ENCODE measurements around the gene CCDC154.
"Not testable (repeated sequence)": the region's sequence is repeated elsewhere in the genome, so short reads cannot be mapped to it uniquely, and the experiment has no call there.

The CCDC154 gene

DNA sequence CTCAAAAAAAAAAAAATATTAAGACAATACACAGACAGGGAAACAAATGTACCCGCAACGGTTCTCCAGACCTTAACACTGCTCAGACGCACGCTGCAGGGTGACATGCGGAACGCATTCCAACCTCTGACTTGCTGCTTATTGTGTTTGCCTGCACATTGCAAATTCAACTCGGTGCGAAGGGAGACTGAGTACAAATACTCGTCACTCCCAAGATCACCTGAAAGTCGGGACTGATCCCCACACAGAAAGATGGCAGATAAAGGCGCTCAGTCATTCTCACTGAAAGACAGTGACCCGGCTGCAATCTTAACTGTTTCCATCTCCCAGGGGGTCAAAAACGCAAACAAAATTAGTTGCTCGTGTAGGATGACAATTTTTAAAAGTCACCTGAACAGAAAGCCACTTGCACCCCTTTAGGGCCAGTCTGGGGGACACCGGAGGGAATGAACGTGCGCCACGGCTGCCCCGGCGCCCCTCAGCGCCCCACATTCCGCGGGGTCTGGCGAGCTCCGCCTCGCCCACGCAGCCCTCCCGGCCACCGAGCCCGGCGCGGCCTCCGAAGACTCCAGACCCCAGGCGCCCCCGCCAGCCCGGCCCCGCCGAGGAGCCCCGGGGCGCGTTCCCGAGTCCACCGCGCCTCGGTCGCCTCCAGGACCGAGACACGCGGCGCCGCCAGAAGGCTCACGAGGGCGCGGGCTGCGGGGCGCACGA, 29.9 kb upstream of the CCDC154 start:
- no peak for DNase-seq

DNA sequence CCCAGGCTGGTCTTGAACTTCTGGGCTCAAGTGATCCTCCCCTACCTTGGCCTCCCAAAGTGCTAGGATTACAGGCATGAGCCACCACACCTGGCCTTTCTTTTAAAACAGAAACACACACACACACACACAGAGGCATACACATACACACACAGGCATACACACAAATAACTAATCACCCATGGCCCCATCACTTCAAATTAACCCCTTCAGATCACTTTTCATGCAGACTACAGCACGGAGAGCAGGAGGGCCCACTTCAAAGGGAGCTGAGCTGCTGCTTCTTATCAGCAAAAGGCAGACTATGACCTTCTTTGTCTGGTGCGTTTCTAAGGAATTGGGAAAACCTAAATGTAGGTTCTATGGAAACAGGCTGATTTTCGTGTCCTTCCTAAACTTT, 28.6 kb upstream of the CCDC154 start:
- DNase-seq: no peak

- no peak for DNase-seq
These were observed 27.3 kb upstream of the CCDC154 start for GRCh38 chr16:1471569-1472194.

GRCh38 chr16:1470481-1471251, 26.3 kb upstream of the CCDC154 start:
- DNase-seq: no peak

GRCh38 chr16:1469693-1470201, 25.4 kb upstream of the CCDC154 start:
- no peak for DNase-seq

DNA sequence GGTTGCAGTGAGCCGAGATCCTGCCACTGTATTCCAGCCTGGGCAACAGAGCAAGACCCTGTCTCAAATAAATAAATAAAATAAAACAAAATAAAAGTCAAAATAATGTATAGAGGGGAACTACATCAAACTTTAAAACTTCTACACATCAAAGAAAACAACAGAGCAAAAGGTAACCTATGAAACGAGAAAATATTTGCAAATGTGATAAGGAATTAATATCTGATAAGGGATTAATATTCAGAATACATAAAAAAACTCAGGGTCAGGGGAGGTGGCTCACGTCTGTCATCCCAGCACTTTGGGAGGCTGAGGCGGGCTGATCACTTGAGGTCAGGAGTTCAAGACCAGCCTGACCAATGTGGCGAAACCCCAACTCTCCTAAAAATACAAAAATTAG, 24.8 kb upstream of the CCDC154 start:
- not testable (repeated sequence) for DNase-seq

DNA sequence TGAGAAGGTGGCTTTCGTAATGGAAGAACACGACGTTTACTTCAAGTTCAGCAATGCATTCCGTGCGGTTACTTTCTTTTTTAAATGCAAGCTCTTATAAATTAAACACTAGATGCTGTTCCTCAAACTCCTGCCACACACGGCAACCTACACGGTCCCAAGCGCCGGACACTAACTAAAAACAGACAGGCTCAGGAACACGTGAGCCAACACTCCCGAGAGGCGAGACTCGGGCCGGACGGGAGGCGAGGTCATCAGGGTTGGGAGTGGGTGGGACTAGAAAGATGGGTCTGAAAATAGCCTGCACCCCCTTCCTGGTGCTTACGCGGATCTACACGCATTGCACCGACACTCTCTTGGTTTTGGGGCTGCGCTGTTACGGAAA, 24.1 kb upstream of the CCDC154 start:
- DNase-seq: no peak

- DNase-seq: no peak
These were observed 22.7 kb upstream of the CCDC154 start for GRCh38 chr16:1466968-1467521.

DNA sequence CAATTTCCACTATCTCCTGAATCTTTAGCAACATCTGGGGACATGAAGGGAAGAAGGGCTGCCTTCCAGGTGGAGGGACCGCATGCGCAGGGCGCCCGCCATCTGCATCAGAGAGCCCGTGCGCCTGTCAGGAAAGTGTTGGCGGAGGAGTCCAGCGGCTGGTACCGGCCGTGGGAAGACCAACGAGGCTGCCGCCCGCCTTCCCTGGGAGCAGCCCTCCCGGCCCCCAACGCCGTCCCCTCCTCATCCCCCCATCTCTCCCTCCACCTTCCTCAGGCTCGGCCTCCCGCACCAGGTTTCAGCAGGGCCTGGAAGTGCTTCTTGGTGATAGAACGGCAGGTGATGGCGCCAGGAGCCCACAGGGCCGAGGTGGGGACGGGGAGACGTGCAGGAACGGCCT, 21.7 kb upstream of the CCDC154 start:
- no peak for DNase-seq

- DNase-seq: no peak
These were observed 21.2 kb upstream of the CCDC154 start for GRCh38 chr16:1465567-1465915.

DNA sequence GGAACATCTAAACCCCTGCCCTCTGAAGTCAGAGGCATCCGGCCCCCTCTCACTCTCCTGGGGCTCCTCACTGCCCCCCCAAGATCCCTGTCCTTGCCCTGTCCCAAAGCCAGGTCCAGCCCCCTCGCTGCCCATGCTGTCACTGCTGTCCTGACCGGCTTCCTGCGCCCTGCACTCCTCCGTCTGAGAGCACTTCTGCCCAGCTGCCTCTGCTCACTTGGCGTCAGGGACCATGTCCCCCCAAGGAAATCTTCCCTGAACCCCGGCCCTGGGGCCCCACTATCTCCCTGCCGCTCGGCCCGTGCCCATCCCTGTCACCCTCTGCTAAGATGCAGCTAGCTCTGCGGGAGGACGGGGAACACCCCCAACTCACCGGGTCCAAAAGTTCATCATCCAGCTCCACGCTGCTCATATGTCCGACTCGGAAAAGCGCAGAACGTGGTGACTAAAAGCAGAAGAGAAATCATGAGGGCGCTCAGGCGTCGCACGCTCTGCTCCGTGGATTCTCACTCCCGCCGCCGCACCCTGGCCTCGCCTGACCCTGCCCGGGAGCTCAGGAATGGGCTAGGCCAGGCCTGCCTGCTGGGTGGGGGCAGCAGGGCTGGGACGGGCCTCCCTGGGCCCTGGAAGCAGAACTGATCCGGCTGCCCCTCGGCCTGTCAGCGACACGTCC, 20.7 kb upstream of the CCDC154 start:
- no peak for DNase-seq

DNA sequence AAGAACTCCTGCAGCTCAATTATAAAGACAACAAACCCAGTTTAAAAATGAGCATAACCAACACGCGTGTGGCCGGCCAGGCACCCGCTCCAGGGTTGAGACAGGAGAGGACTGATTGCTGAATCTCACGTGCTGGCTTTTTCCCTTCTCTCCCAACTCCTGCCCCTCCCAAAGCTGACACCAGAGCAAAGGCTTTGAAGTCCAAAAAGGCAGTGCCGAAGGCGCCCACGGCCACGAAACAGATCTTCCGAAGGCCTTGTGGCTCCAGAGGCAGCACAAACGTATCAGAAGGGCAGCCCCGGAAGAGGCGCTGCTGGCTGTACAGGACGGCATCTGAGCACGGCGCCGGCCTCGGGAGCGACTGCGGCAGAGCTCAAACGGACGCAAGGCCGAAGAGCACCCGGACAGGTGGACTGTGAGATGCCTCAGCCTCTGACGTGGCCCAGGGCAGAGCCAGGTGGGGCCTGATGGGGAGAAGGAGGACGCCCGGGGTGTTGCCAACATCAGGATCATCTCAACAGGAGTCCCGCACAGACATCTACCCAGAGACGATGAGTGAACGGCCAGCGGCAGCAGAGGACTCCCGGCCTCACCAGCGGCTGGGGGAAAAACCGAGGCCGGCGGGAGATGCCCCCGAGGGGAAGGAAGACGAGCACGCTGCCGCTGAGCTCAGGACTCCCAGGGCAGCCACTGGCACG, 20.0 kb upstream of the CCDC154 start:
- DNase-seq: no peak

DNA sequence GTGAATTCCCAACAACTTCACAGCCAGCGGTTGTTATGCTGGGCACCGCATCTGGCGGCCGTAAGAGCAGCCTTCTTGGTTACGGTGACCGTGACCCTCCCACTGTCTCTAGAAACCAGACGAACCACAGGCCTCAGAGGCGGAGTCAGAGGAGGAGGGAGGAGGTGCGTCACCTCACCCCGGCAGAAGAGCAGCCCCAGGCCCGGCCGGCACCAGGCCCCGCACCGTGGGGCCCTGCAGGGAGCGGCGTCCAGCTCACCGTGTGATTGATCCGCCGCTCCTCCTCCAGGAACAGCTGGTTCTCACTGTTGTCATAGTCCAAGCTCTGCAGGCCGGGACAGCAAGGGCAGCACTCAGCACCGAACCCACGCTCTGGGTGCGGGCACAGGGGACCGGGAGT, 16.8 kb upstream of the CCDC154 start:
- no peak for DNase-seq

GRCh38 chr16:1460602-1461138, 16.3 kb upstream of the CCDC154 start:
- DNase-seq: no peak

- no peak for DNase-seq
These were observed 15.6 kb upstream of the CCDC154 start for GRCh38 chr16:1459967-1460366.

DNA sequence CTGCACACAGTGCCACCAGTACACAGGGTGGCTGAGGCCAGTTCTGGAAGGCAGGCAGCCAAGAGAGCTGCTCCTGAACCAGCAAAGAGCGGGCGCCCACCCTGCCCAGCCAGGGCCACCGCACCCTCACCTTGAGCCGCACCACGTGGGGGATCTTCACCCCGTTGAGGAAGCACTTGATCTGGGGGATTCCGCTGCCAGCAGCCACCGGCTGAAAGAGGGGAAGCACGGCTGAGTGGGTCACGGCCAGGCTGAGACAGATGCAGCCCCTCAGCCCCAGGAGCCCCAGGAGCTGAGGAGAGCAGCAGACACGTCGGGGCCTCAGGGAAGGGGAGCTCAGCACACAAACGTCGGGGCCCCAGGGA, 14.6 kb upstream of the CCDC154 start:
- DNase-seq: no peak

- DNase-seq: no peak
These were observed 14.1 kb upstream of the CCDC154 start for GRCh38 chr16:1458336-1458976.

DNA sequence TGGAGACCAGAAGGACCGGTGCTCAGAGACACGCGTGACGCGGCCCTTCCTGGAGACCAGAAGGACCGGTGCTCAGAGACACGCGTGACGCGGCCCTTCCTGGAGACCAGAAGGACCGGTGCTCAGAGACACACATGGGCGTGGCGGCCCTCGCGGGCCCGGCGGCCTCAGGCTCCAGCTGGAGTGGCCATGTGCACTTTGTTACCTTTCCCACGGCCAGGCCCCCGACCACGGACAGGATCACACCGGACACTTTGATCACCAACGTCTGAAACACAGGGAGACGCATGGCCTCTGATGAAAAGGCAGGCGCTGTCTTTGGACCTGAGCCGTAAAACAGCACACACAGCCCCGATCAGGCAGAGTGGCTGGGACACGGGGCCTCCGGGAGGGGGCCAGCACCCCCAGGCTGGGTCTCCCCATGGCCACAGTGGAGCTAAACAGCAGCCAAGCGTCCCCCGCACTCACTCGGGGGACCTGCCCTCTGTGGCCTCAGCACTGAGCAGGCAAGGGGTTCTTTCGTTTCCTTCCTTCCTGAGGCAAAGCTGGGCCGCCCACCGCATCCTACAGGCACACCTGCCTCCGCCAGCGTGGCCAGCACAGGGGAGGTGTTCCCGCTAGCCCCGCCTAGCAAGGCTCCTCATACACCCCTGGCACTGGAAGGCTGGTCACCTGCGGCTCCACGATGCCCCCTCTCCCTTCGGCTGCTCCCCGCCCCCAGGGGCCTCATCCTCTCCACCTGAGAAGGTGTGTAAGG, 13.3 kb upstream of the CCDC154 start:
- DNase-seq: no peak

DNA sequence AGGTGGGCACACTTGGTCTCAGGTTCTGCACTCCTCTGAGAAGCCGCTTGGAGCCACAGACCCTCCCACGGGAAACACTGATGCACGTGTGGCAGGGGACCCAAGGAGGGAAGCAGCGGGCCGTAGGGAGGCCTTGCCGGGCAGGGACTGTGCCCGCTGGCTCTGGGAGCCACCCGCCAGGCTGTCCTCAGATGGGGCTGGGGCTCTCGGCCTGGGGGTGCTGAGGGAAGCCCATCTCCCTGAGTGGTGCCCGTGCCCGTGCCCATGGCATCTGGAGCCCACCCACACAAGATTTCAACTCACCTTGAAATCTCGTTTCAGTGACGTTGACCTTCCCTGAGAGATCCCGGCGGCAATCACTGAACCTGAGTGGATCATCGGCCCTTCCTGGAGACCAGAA, 12.6 kb upstream of the CCDC154 start:
- no peak for DNase-seq

- no peak for DNase-seq
These were observed 11.1 kb upstream of the CCDC154 start for GRCh38 chr16:1455190-1456171.

All from activated T-cell treated with anti-CD3 and anti-CD28 coated beads, Interleukin-2, amount 50 U/mL, for 1 hour (primary cell).